ENCODE results near the gene PPP6R2.
A peak's percentile ranks its signal among the peaks of the same experiment; 100 is the strongest.

The PPP6R2 gene

GRCh38 chr22:50306753-50307749 is 36.1 kb upstream of the PPP6R2 start, which contains the start of gene PLXNB2:
TSS of gene PLXNB2 (minus strand) at chr22:50307646. CDS start at chr22:50290584, 17,062 bp downstream.
- peak; percentile 55 for DNase-seq (ENCODE audit: insufficient read length, low spot score)
- FAIRE-seq, result no peak
- TF ChIP-seq CTCF (IDR thresholded peaks at IDR 0.05; ENCODE audit: insufficient read depth, missing control alignments), result no peak

GRCh38 chr22:50307890-50308596 is 35.1 kb upstream of the PPP6R2 start:
- no peak for DNase-seq (ENCODE audit: insufficient read length, low spot score)
- no peak for FAIRE-seq
- TF ChIP-seq CTCF (IDR thresholded peaks at IDR 0.05; ENCODE audit: insufficient read depth, missing control alignments), result no peak

GRCh38 chr22:50308597-50308935 is 34.6 kb upstream of the PPP6R2 start:
- FAIRE-seq (no peak), DNase-seq (ENCODE audit: insufficient read length, low spot score) (no peak)
- no peak for TF ChIP-seq CTCF (IDR thresholded peaks at IDR 0.05; ENCODE audit: insufficient read depth, missing control alignments)

GRCh38 chr22:50308986-50309600 is 34.0 kb upstream of the PPP6R2 start:
- TF ChIP-seq CTCF (IDR thresholded peaks at IDR 0.05; ENCODE audit: insufficient read depth, missing control alignments), result no peak
- FAIRE-seq (no peak), DNase-seq (ENCODE audit: insufficient read length, low spot score) (no peak)

- DNase-seq (ENCODE audit: insufficient read length, low spot score) (no peak), FAIRE-seq (no peak)
These were observed 33.5 kb upstream of the PPP6R2 start for GRCh38 chr22:50309601-50309991.

More at GRCh38 chr22:50309601-50309991, 33.5 kb upstream of the PPP6R2 start:
- TF ChIP-seq CTCF (IDR thresholded peaks at IDR 0.05; ENCODE audit: insufficient read depth, missing control alignments), result no peak

All from D721Med (cell line).